ENCODE results near the gene SEC11C. TPM values are rescaled to one million over a fixed set of nuclear protein-coding genes. Genes with fewer than 3 reads are reported as not detected.

SEC11C gene
- total RNA-seq, 1 experiment from 2014 or later, result 38.0 TPM

GRCh38 chr18:59109375-59109774 lies 30.3 kb upstream of the SEC11C start:
- H3K56ac ChIP-seq (ENCODE audit: insufficient read length, low read depth, low read length), result no peak overlapping the region

More at GRCh38 chr18:59109375-59109774, 30.3 kb upstream of the SEC11C start:
- Histone ChIP-seq H3K27ac (ENCODE audit: insufficient read length, low read depth, low read length) (no peak overlapping the region), H3K18ac (ENCODE audit: insufficient read length, low read depth, low read length) (no peak overlapping the region), H3K4ac (ENCODE audit: low read depth, low read length) (no peak overlapping the region), H4K8ac (replicated peaks; ENCODE audit: insufficient read length, low read depth, low read length) (no peak overlapping the region), H3K9ac (ENCODE audit: extremely low read depth, insufficient read length, low read length) (no peak overlapping the region), H2BK120ac (ENCODE audit: low read depth, low read length, poor library complexity, severe bottlenecking) (no peak overlapping the region), H3K9me3 (ENCODE audit: control insufficient read depth, low read depth, low read length) (no peaks in the 10 kb centered on the region), H3K4me1 (ENCODE audit: insufficient read depth, low read length) (no peaks in the 10 kb centered on the region), H3K23me2 (ENCODE audit: insufficient read length, low read depth, low read length, poor library complexity, severe bottlenecking) (no peaks in the 10 kb centered on the region), H2BK20ac (ENCODE audit: low read depth, low read length, poor library complexity, severe bottlenecking) (no peak overlapping the region), H4K91ac (ENCODE audit: insufficient read length, low read depth, low read length) (no peak overlapping the region), H2BK5ac (ENCODE audit: insufficient read length, low read length) (no peak overlapping the region), H3T11ph (ENCODE audit: low read length) (no peak overlapping the region), H3K4me2 (ENCODE audit: insufficient read depth, insufficient read length, low read length) (no peak overlapping the region), H2AFZ (ENCODE audit: low read length) (no peak overlapping the region), H2AK5ac (ENCODE audit: insufficient read length, low read length) (no peak overlapping the region), H3K23ac (ENCODE audit: insufficient read length, low read depth, low read length) (no peak overlapping the region), H2BK12ac (ENCODE audit: insufficient read length, low read depth, low read length) (no peak overlapping the region), H3K27me3 (ENCODE audit: insufficient read depth, low read length) (no peaks in the 10 kb centered on the region; the same call in 1 of the 2 replicates), H4K20me1 (ENCODE audit: control insufficient read depth, insufficient read depth, insufficient read length) (no peaks in the 10 kb centered on the region), H4K5ac (ENCODE audit: insufficient read length, low read depth, low read length) (no peak overlapping the region), H3K79me2 (ENCODE audit: insufficient read depth, low read length) (no peaks in the 10 kb centered on the region), H3K14ac (ENCODE audit: insufficient read depth, low read length) (no peak overlapping the region), H2BK15ac (ENCODE audit: low read depth, low read length) (no peak overlapping the region), H3K79me1 (ENCODE audit: insufficient read depth, low read depth, low read length, poor library complexity, severe bottlenecking) (no peaks in the 10 kb centered on the region)
- Mint-ChIP-seq H3K4me1 (no peaks in the 10 kb centered on the region), H3K36me3 (ENCODE audit: insufficient read depth in 1 of 3, low read depth in 3 of 3) (no peaks in the 10 kb centered on the region), H3K27me3 (ENCODE audit: low read depth) (peaks cover 36% of the 10 kb centered on the region), H3K4me3 (no peak overlapping the region), H3K27ac (no peak overlapping the region), H3K9me3 (no peaks in the 10 kb centered on the region; a peak in 2 of 5 replicates)
- no peak for DNase-seq
- no peak for TF ChIP-seq CTCF (conservative IDR thresholded peaks at IDR 0.05)
- WGBS (ENCODE audit: extremely low coverage, insufficient read length, low lambda C conversion rate), result no CpG with 5 or more reads among the region's 6 CpGs

Data from H9 (cell line).